GM21723 (cell line): ENCODE data around the gene ATG10.
A peak's percentile ranks its signal among the peaks of the same experiment; 100 is the strongest.
"Not testable (repeated sequence)": the region's sequence is repeated elsewhere in the genome, so short reads cannot be mapped to it uniquely, and the experiment has no call there.

ENCODE experiments used
- ATAC-seq: cut with Tn5 transposase; IDR thresholded peaks from one replicate; pipeline ENCODE4 v1.9.1; 2021; ENCODE audit warnings: mild to moderate bottlenecking, moderate library complexity; ENCODE audit not compliant: unreplicated experiment

Gene ATG10

GRCh38 chr5:81971712-81972491 lies at the start of gene ATG10:
ATG10 (plus strand) TSS chr5:81972023; CDS start chr5:81987571, 15,548 bp downstream.
- ATAC-seq = peak; percentile 97

GRCh38 chr5:81922854-81923279 lies 49.0 kb upstream of the ATG10 start:
- no peak for ATAC-seq

DNA sequence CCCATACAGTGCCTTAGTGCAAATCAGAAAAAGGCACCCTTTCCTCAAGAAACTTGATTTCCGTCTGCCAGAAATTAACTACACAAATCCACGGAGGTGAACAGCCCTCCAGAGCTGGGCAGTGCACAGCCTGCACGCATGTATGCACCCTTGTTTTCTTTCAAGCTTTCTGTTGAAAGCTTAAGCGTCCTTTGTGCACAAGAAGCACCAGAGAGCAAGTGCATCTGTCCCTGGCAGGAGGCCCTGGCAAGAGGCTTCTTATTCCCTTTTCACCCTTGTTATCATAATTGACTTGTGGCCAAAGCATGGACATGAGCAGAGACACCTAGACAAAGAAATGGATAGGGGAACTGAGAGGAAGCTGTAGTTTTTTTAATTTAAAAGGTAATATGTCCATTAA lies 47.4 kb upstream of the ATG10 start:
- ATAC-seq = no peak

- no peak for ATAC-seq
These were observed 46.8 kb upstream of the ATG10 start for GRCh38 chr5:81925009-81925408.

DNA sequence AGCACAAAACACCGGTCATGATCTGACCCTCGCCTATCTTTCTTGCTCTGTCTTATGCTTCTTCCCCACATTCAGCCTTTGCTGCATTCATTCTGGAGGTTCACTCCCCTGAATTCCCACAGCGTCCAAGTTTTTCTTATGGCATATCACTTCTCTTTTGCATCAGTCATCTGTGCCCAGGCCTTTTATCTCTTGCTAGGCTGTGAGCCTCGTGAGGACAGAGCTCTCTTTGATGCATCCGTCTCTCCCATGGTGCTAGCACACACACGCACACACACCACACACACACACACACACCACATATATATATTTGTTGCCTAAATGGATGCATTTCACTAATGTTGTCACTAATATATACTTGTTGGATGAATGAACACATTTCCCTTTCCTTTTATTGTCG lies 45.8 kb upstream of the ATG10 start:
- no peak for ATAC-seq

GRCh38 chr5:81936066-81936465 lies 35.8 kb upstream of the ATG10 start:
- ATAC-seq = no peak

GRCh38 chr5:81936750-81937149 lies 35.1 kb upstream of the ATG10 start:
- no peak for ATAC-seq

DNA sequence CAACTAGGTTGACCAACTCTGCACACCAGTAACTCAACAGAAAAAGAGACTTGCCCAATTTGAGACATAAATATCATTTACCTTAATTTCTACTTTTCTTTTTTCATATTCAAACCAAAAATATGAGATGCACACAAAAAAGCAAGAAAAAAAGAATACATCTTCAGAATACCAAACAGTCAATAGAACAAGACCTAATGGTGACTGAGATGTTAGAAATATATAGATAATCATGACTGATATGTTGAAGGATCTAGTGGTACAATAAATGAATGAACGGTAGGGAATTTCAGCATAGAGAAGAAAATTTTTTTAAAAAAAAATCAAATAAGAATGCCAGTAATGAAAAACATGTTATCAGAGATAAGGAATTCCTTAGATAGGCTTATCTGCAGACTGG lies 29.1 kb upstream of the ATG10 start:
- ATAC-seq = no peak

GRCh38 chr5:81948349-81948748 lies 23.5 kb upstream of the ATG10 start:
- ATAC-seq = no peak

- ATAC-seq = no peak
These were observed 22.4 kb upstream of the ATG10 start for GRCh38 chr5:81949462-81949861.

DNA sequence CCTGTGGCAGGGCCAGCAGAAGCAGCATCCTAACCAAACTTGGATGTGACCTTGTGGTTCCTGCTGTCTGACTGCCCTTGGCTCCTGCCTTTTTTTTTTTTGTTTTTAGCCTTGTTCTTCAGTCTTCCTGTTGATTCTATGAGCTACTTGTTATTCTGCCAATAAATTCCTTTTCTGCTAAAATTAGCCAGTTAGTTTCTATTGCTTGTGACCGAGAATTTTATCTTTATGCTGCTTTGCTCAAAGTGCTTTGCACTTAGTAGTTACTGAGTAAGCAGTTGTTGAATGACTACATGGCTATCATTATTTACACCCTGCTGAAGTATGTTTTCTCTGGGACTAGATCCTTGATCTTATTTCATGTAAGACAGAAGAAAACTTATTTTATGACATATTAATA lies 20.8 kb upstream of the ATG10 start:
- ATAC-seq = no peak

DNA sequence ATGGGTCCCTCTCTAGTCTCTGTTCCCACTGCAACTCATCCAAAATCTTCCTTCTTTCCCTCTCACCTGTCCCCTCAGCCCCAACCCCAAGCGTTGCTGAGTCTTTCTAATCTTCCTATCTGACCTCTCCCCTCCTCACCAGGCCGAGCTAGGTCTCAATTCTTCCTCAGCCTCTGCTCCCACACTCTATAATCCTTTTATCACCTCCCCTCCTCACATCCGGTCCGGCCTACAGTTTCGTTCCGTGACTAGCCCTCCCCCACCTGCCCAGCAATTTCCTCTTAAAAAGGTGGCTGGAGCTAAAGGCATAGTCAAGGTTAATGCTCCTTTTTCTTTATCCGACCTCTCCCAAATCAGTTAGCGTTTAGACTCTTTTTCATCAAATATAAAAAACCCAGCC lies 17.0 kb upstream of the ATG10 start:
- not testable (repeated sequence) for ATAC-seq

- ATAC-seq = not testable (repeated sequence)
These were observed 13.7 kb upstream of the ATG10 start for GRCh38 chr5:81958129-81958528.

- no peak for ATAC-seq
These were observed 10.0 kb upstream of the ATG10 start for GRCh38 chr5:81961651-81962440.

- no peak for ATAC-seq
These were observed 8.3 kb upstream of the ATG10 start for GRCh38 chr5:81963544-81963943.

DNA sequence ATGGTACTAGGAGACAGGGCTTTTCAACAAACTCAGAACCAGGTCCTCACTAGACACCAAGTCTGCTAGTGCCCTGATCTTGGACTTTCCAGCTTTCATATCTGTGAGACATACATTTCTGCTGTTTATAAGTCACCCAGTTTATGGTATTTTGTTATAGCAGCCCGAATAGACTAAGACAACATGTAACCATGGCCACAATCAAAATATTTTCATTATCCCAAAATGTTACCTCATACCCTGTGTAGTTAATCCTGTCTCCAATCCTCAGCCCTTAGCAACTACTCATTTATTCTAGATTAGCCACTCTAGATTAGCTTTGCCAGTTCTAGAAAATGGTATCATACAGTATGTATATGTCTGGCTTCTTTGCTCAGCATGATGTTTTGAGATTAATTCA lies 6.3 kb upstream of the ATG10 start:
- no peak for ATAC-seq

DNA sequence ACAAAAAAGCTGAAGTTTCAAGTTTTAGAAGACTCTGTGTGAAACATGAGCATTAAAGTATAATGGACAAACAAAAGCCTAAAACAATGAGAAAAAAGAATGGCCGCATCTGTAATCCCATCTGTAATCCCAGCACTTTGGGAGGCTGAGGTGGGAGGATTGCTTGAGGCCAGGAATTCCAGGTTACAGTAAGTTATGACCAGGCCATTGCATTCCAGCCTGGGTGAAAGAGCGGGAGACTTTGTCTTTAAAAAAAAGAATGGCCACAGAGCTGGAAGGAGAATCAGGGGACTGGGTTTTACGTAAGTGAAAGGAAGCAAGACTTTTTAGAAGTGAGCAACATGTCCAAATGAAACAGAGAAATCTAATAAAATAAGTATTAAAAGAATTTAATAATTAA lies 2.6 kb upstream of the ATG10 start:
- ATAC-seq = no peak

- ATAC-seq = no peak
These were observed 1.9 kb upstream of the ATG10 start for GRCh38 chr5:81969912-81970311.

DNA sequence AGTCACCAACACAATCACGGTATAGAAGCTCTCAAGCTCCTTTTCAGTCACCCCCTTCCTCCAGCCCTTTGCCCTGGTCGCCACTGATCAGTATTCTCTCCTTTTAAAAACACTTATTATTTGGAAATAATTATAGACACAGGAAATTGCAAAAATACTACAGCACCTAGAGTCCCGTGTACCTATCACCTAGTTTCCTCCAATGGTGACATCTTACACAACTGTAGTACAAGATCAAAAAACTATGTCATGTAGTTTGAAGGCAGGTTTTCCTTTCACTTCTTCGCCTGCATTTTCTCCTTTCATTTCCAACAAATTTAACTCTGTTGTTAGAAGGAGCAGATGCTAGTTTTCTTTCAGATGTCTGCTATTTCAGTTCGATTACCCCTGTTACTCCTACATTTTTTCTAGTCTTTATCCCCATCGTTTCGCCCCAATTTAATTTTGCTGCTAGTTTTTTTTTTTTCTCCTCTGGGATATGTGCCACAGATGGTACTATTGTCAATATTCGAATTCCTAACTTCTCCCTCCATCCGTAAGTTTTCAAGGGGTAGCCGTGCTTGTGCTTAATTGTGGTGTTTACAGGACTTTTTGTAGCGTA lies 612 bp upstream of the ATG10 start:
- peak; percentile 25 for ATAC-seq

GRCh38 chr5:81972492-81972783 lies 615 bp downstream of the ATG10 start:
- ATAC-seq = no peak

DNA sequence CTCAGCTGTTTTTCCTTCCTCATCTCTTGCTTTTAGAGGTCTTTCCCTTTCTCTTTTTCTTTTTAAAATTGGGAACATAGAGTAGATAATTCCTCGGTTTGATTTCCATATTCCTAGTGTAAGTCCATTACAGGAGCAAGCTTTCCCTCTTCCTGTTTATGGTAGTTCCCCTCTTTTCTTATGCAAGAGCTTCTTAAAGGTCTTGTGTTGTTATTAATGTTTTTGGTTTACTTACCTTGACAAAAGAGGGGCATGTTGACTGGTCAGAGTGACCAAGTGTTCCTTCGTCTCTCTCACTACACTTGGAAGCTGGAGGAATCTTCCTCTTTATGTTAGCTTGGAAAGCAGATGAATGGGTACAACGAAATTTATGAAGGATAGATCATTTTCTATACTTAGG lies 8.3 kb downstream of the ATG10 start:
- no peak for ATAC-seq
